GM12878 (cell line): ENCODE results near the gene TMEM140. TPM values are rescaled to one million over a fixed set of nuclear protein-coding genes. Genes with fewer than 3 reads are reported as not detected.

Experiments used
- ATAC-seq: fragments of 200-7000 bp; cut with Tn5 transposase; 3 replicates; pipeline ENCODE4 v1.9.1; 2020; ENCODE audit warnings: mild to moderate bottlenecking, moderate library complexity
- BruUV-seq: library from RNA; stranded (reverse); fragments of 400-500 nt; replicated peaks from 2 replicates; lab custom pipeline; 2021; lab: Mats Ljungman, UMichigan
- CTCF ChIA-PET: fragments of 300-600 bp; sonication (Branson Sonifier 250); formaldehyde crosslinking; extraction: SDS; loops from one replicate; lab custom pipeline; 2021; ENCODE audit warnings: inconsistent platforms; lab: Yijun Ruan, JAX
- POLR2A ChIA-PET: fragments of 350-600 bp; formaldehyde crosslinking; extraction: SDS; loops from one replicate; lab custom pipeline; 2021; ENCODE audit warnings: inconsistent platforms; lab: Charles Lee
- RAD21 ChIA-PET: fragments of 300-600 bp; sonication (Branson Sonifier 250); formaldehyde crosslinking; loops from one replicate; lab custom pipeline; 2023; ENCODE audit warnings: antibody characterized with exemption; ENCODE audit not compliant: unreplicated experiment; lab: Charles Lee
- SMC1A ChIA-PET: fragments of 300-600 bp; sonication (Branson Sonifier 250); formaldehyde crosslinking; loops from one replicate; lab custom pipeline; 2023; ENCODE audit not compliant: unreplicated experiment, uncharacterized antibody; lab: Charles Lee
- DNase-seq: peaks from one replicate; pipeline ENCODE4 v3.0.0-alpha.2; 2011; ENCODE audit warnings: low read depth, low spot score
- FAIRE-seq: peaks from 3 replicates; lab custom pipeline; 2011; peaks lifted over from hg19 to GRCh38; lab: Jason Lieb, UNC
- H2AFZ ChIP-seq: 2 replicates; pipeline ENCODE4 v1.6.0; 2011; ENCODE audit warnings: low read depth, low read length, control low read depth; ENCODE audit not compliant: control insufficient read depth
- H3K27ac ChIP-seq: 2 replicates; pipeline ENCODE4 v1.5.1; 2011; ENCODE audit warnings: control low read depth; ENCODE audit not compliant: control insufficient read depth, insufficient read depth
- H3K27me3 ChIP-seq, 2 experiments: replicated peaks in 1 of 2; 2 replicates each; pipeline versions ENCODE4 v1.6.0 to v1.6.1; 2011; ENCODE audit warnings: low read length in 1 of 2; ENCODE audit not compliant: control insufficient read depth in 2 of 2, insufficient read depth in 2 of 2
- H3K36me3 ChIP-seq, 2 experiments: 2 replicates each; pipeline ENCODE4 v1.5.1; 2011; ENCODE audit warnings: low read length in 1 of 2; ENCODE audit not compliant: control insufficient read depth in 2 of 2, insufficient read depth in 2 of 2
- H3K4me1 ChIP-seq: 2 replicates; pipeline ENCODE4 v1.6.1; 2011; ENCODE audit warnings: mild to moderate bottlenecking, low read length, moderate library complexity, mixed read lengths; ENCODE audit not compliant: control insufficient read depth, insufficient read depth
- H3K4me2 ChIP-seq: 2 replicates; pipeline ENCODE4 v1.6.0; 2011; ENCODE audit warnings: control low read depth; ENCODE audit not compliant: control insufficient read depth, insufficient read depth
- H3K4me3 ChIP-seq: fragments of 200-600 bp; sonication (generic); 2 replicates; pipeline ENCODE4 v1.5.1; 2016
- H3K79me2 ChIP-seq: 2 replicates; pipeline ENCODE4 v1.6.0; 2011; ENCODE audit warnings: low read length; ENCODE audit not compliant: control insufficient read depth, insufficient read depth
- H3K9ac ChIP-seq: 2 replicates; pipeline ENCODE4 v1.8.0; 2011; ENCODE audit warnings: low read length, control low read depth, mixed read lengths; ENCODE audit not compliant: control insufficient read depth, insufficient read depth
- H3K9me3 ChIP-seq: replicated peaks from 3 replicates; pipeline ENCODE4 v1.5.1; 2011; ENCODE audit warnings: mild to moderate bottlenecking, low read length; ENCODE audit not compliant: control insufficient read depth, insufficient read depth
- H4K20me1 ChIP-seq: 2 replicates; pipeline ENCODE4 v1.6.0; 2011; ENCODE audit not compliant: control insufficient read depth, insufficient read depth
- CBX5 ChIP-seq: sonication (generic); IDR thresholded peaks from 2 replicates; pipeline ENCODE4 v1.6.1; 2016; ENCODE audit warnings: low read depth, moderate library complexity, mild to moderate bottlenecking, inconsistent platforms
- CEBPB ChIP-seq, 2 experiments: fragments of 150-350 bp in 1 of 2; IDR thresholded peaks; 2 replicates each; pipeline ENCODE4 v1.6.1; 2012 to 2014; ENCODE audit warnings: low read depth in 2 of 2, low read length in 2 of 2, borderline replicate concordance in 1 of 2, inconsistent platforms in 1 of 2
- KDM1A ChIP-seq: fragments of 200-600 bp; sonication (generic); IDR thresholded peaks from 2 replicates; pipeline ENCODE4 v1.6.1; 2016; ENCODE audit warnings: borderline replicate concordance
- MAX ChIP-seq: IDR thresholded peaks from 2 replicates; pipeline ENCODE4 v1.6.1; 2012; ENCODE audit warnings: low read depth, low read length, improper control_type of control experiment
- MLLT1 ChIP-seq: fragments of 450-650 bp; IDR thresholded peaks from 2 replicates; pipeline ENCODE4 v1.6.1; 2016; ENCODE audit warnings: mild to moderate bottlenecking
- POLR2A ChIP-seq: IDR thresholded peaks from 2 replicates; pipeline ENCODE4 v1.6.1; 2011; ENCODE audit warnings: low read depth, mild to moderate bottlenecking, low read length
- POLR2AphosphoS2 ChIP-seq: IDR thresholded peaks from 2 replicates; pipeline ENCODE4 v1.6.1; 2011; ENCODE audit warnings: low read depth, mild to moderate bottlenecking, low read length, improper control_type of control experiment, moderate library complexity
- POLR2AphosphoS5 ChIP-seq: IDR thresholded peaks from 2 replicates; pipeline ENCODE4 v1.6.1; 2011; ENCODE audit warnings: mild to moderate bottlenecking, low read length, inconsistent platforms
- TAF1 ChIP-seq: IDR thresholded peaks from 2 replicates; pipeline ENCODE4 v1.6.1; 2011; ENCODE audit warnings: mild to moderate bottlenecking, low read depth, low read length, borderline replicate concordance
- ZNF274 ChIP-seq: IDR thresholded peaks from one replicate; pipeline ENCODE4 v1.8.0; 2011; ENCODE audit not compliant: insufficient read length, insufficient read depth
- ZNF622 ChIP-seq: fragments of 450-650 bp; IDR thresholded peaks from 2 replicates; pipeline ENCODE4 v1.6.1; 2017; ENCODE audit warnings: mild to moderate bottlenecking, inconsistent platforms
- WGBS: methylation state at CpG from one replicate; pipeline ENCODE4 v1.1.6; 2016; ENCODE audit warnings: low lambda C conversion rate; ENCODE audit not compliant: insufficient replicate concordance, insufficient coverage; ENCODE audit errors: missing lambda C conversion rate; 5-methylcytosine and 5-hydroxymethylcytosine counted together
- in situ Hi-C: fragments of 300-500 bp; cut with MboI; formaldehyde crosslinking; loops from 9 replicates; pipeline ENCODE4 v1.14.3; 2018; ENCODE audit warnings: mixed read lengths
- intact Hi-C: fragments of 100-400 bp; cut with micrococcal nuclease; formaldehyde crosslinking; loops from one replicate; pipeline ENCODE4 v1.14.2; 2022; ENCODE audit not compliant: unreplicated experiment
- polyA plus RNA-seq, 11 experiments: library from polyadenylated mRNA; depleted of rRNA in 4 of 11; unstranded in 6 of 11; stranded (reverse) in 5 of 11; fragments of >200 nt; fragmentation: Nextera tagmentation in 4 of 11; fragmentation: Illumina TruSeq in 1 of 11; extraction: Ambion mirVana in 4 of 11; extraction: Trizol in 1 of 11; gene quantifications; 1 replicate in 1 of 11; 2 replicates in 10 of 11; pipeline versions ENCODE4 v1.2.1 to v1.2.3, GENCODE V29; 2011 to 2016; ENCODE audit warnings: inconsistent platforms in 2 of 11, missing spikeins in 2 of 11, low read depth in 1 of 11
- total RNA-seq, 4 experiments: library from RNA; depleted of rRNA in 3 of 4; stranded (reverse); fragments of >200 nt in 3 of 4; fragmentation: Illumina TruSeq in 1 of 4; extraction: Trizol in 1 of 4; gene quantifications; 2 replicates each; pipeline versions ENCODE4 v1.2.1 to v1.2.3, GENCODE V29; 2013 to 2021

The TMEM140 gene
- total and polyA plus RNA-seq, 10 of the 15 experiments (the other 5 are each of a cell fraction or from before 2014, with no cell fraction given): 0.85 to 20.7 (median 3.3) TPM

- RAD21 ChIA-PET: interaction anchor here (3.2 to 9.0 kb wide), 2 partner anchors 13 to 176 kb away, joined by 39 to 84 read pairs; partner anchors contain the start of genes AGBL3 and TMEM140
- CTCF ChIA-PET: interaction anchor here (2.5 kb wide), 1 partner anchor 11 kb away, joined by 10 read pairs; no protein-coding TSS in a partner anchor
These were observed 14.6 kb downstream of the TMEM140 start for GRCh38 chr7:135162382-135163001.

GRCh38 chr7:135164357-135165061 is 16.6 kb downstream of the TMEM140 start:
- ATAC-seq (no peak), DNase-seq (no peak), FAIRE-seq (no peak)
- in situ Hi-C loops: loop anchor here (5.0 to 10.0 kb wide), 2 partner anchors 172 to 520 kb away; partner anchors contain the start of gene BPGM
- Histone ChIP-seq H3K4me1 (peaks cover 35% of the 10 kb centered on the region), H2AFZ (no peak overlapping the region), H3K27me3 (no peaks in the 10 kb centered on the region), H3K79me2 (peaks cover 44% of the 10 kb centered on the region), H3K27ac (no peak overlapping the region), H3K9ac (no peak overlapping the region), H3K4me3 (no peak overlapping the region), H3K36me3 (peaks cover 37 to 41% of the 10 kb centered on the region in 2 experiments), H4K20me1 (no peaks in the 10 kb centered on the region; the same call in 1 of the 2 replicates), H3K9me3 (peaks cover 7% of the 10 kb centered on the region), H3K4me2 (no peak overlapping the region)
- SMC1A ChIA-PET: interaction anchor here (0.6 to 13.1 kb wide), 4 partner anchors 17 to 179 kb away, joined by 3 to 158 read pairs (median 6); partner anchors contain the start of gene TMEM140
- CTCF ChIA-PET: interaction anchor here (1.0 to 1.8 kb wide), 4 partner anchors 16 to 213 kb away, joined by 3 to 6 read pairs (median 4); partner anchors contain the start of genes AGBL3 and TMEM140
- WGBS: 93% methylated on average over 18 of the region's 18 CpGs
- no TSS peak for BruUV-seq
- POLR2A ChIA-PET: interaction anchor here (1.0 to 15.9 kb wide), 3 partner anchors 17 to 172 kb away, joined by 3 to 169 read pairs (median 3); partner anchors contain the start of gene TMEM140
- RAD21 ChIA-PET: interaction anchor here (0.6 to 9.0 kb wide), 7 partner anchors 11 to 202 kb away, joined by 3 to 84 read pairs (median 7); partner anchors contain the start of genes AGBL3 and TMEM140
- intact Hi-C loops: no loop called here
- TF ChIP-seq POLR2AphosphoS2 (peak; percentile 49), KDM1A (no peak), CEBPB (IDR thresholded peaks at IDR 0.05; ENCODE audit: borderline replicate concordance in 1 of 2, low read depth in 2 of 2, low read length in 2 of 2) (no peak), MLLT1 (no peak), ZNF622 (no peak), TAF1 (no peak), POLR2A (peak; percentile 73), MAX (no peak), POLR2AphosphoS5 (peak; percentile 45)

More at GRCh38 chr7:135162382-135163001, 14.6 kb downstream of the TMEM140 start:
- H3K4me3 ChIP-seq: no peak overlapping the region
- intact Hi-C loops: no loop called here
- peaks cover 43% of the 10 kb centered on the region for H3K79me2 ChIP-seq
- no peak for DNase-seq
- peaks cover 16% of the 10 kb centered on the region for H3K9me3 ChIP-seq
- TF ChIP-seq ZNF274 (no peak), CBX5 (0 out of 2 replicates have a peak, but pooled peaks have one; percentile 31)
- no TSS peak for BruUV-seq
- POLR2A ChIA-PET: interaction anchor here (2.2 to 15.9 kb wide), 2 partner anchors 15 to 46 kb away, joined by 6 to 169 read pairs; partner anchors contain the start of gene TMEM140
- no peak for FAIRE-seq
- WGBS: 97% methylated on average over 2 of the region's 2 CpGs
- in situ Hi-C loops: loop anchor here (10.0 kb wide), 1 partner anchor 518 kb away; the partner anchor contains the start of gene BPGM
- no peak overlapping the region for H3K4me2 ChIP-seq
- H3K4me1 ChIP-seq: peaks cover 42% of the 10 kb centered on the region
- H3K36me3 ChIP-seq: peaks cover 34 to 35% of the 10 kb centered on the region in 2 experiments
- H4K20me1 ChIP-seq: no peaks in the 10 kb centered on the region
- no peaks in the 10 kb centered on the region for H3K27me3 ChIP-seq
- SMC1A ChIA-PET: interaction anchor here (0.9 to 7.0 kb wide), 3 partner anchors 14 to 176 kb away, joined by 4 to 108 read pairs (median 26); partner anchors contain the start of genes AGBL3 and TMEM140
- no peak for ATAC-seq
- H3K9ac ChIP-seq: no peak overlapping the region
- H3K27ac ChIP-seq: peak overlapping the region; percentile 20
- no peak overlapping the region for H2AFZ ChIP-seq
